ENCODE data around the gene CYBA.

- TF ChIP-seq POLR2AphosphoS2 (conservative IDR thresholded peaks at IDR 0.05; ENCODE audit: low read length) (no peak), SREBF2 (IDR thresholded peaks at IDR 0.05) (no peak), CTCF (IDR thresholded peaks at IDR 0.05) (no peak), ZFP36 (IDR thresholded peaks at IDR 0.05; ENCODE audit: borderline replicate concordance, partially characterized antibody) (no peak), PHF8 (IDR thresholded peaks at IDR 0.05; ENCODE audit: borderline replicate concordance, low read depth) (no peak), POLR2A (IDR thresholded peaks at IDR 0.05; ENCODE audit: low read length) (no peak), RCOR1 (IDR thresholded peaks at IDR 0.05; ENCODE audit: low read depth, low read length) (no peak), CEBPB (IDR thresholded peaks at IDR 0.05) (no peak), USF2 (IDR thresholded peaks at IDR 0.05) (no peak), MAZ (IDR thresholded peaks at IDR 0.05; ENCODE audit: borderline replicate concordance, low read depth, low read length) (no peak), REST (IDR thresholded peaks at IDR 0.05) (no peak), KDM1A (IDR thresholded peaks at IDR 0.05; ENCODE audit: low read depth) (no peak), EP300 (IDR thresholded peaks at IDR 0.05) (no peak)
- TF ChIP-seq, protein P1, sequence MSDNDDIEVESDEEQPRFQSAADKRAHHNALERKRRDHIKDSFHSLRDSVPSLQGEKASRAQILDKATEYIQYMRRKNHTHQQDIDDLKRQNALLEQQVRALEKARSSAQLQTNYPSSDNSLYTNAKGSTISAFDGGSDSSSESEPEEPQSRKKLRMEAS (IDR thresholded peaks at IDR 0.05) = no peak
Observed at GRCh38 chr16:88593489-88593888, 57.4 kb downstream of the CYBA start.
